GM19035 (cell line): ENCODE measurements around the gene MOB2.

Experiments
- ATAC-seq: cut with Tn5 transposase; IDR thresholded peaks from one replicate; pipeline ENCODE4 v1.9.1; 2021; ENCODE audit not compliant: unreplicated experiment

MOB2 gene

DNA sequence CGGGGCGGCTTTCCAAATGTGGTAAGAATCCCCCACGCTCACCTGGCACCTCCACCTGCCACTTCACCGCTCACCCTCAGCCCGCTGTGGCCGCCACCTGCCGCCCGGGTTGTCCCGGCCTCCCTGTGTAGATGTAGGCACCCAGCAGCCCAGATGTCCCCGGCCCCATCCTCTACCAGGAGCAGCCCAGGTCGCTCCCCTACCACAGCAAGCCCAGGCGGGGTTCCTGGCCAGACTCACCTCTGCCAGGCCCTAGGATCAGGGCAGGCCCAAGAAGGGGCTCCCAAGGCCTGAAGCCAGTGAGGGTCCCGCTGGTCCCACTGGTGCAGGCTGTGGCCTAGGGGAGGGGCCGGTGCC is 27.4 kb downstream of the MOB2 start:
- no peak for ATAC-seq

DNA sequence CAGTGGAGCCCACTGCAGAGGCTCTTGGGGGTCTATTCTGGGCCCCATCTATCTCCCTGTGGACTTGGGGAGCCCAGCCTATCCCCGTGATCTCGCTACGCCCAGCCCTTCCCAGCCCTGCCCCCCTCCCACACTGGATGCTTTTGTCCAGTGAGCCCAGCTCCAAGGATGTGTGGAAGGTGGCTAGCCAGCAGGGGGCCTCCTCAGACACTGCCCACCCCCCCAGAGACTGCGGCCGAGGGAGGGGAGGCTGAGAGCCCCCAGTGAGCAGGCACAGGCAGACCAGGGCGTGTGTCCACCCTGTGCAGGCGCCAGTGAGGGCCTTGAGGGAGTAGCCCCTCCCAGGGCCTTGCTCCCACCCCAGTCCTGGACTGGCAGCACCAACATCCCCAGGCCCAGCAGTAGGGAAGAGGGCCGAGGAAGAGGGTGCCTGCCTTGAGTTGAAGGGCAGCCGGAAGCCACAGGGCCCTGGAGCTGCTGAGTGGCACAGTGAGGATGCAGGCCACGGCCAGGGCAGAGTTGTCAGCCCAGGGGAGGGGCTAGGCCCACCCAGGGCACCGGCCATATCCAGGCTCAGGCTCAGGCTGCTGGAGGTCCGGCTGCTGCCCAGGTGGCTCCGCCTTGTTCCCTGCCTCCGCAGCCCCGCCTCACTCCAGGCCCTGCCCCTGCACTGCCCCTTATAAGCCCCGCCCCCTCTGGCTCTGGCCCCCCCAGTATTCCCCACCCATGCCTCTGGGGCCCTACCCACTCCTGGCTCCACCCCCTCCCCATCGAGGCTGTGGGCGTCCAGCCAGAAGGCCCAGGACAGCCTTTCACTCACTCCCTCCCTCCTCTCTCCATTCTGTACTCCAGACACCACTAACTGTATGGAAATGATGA is 28.0 kb downstream of the MOB2 start:
- ATAC-seq: no peak

DNA sequence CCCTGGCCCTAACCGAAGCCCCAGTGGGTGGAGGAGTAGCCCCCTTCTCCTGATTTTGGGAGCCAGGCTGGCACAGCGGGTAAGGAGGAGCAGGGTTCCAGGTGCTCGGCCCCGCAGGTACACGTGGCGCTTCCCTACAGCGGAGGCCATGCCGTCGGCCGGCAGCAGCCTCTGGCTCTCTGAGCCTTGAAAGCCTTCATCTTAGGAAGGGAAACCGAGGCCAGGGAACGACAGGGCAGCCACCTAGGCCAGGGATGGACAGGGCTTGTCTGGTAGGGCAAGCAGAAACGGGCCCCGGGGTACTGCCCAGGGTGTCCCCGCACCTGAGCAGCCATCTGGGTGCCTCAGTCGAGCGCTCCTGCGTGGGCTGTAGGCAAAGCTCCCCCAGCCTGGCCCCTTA is 28.7 kb downstream of the MOB2 start:
- ATAC-seq: no peak

DNA sequence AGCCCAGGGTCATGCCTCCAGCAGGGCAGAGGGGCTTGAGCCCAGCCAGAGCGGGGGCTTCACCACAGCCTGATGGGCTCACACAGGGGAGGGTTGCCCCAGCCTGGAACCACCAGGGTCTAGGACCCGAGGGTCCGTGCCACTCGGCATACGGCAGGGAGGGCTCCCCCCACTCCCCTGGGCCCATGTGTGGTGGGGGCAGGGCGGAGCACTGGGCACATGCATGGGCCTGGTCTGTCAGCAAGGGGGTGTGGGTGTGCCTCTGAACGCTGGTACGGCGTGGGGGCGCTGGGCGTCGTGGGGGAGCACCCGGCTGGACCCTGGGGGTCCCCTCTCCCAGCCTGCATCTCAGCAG is 29.3 kb downstream of the MOB2 start:
- no peak for ATAC-seq

DNA sequence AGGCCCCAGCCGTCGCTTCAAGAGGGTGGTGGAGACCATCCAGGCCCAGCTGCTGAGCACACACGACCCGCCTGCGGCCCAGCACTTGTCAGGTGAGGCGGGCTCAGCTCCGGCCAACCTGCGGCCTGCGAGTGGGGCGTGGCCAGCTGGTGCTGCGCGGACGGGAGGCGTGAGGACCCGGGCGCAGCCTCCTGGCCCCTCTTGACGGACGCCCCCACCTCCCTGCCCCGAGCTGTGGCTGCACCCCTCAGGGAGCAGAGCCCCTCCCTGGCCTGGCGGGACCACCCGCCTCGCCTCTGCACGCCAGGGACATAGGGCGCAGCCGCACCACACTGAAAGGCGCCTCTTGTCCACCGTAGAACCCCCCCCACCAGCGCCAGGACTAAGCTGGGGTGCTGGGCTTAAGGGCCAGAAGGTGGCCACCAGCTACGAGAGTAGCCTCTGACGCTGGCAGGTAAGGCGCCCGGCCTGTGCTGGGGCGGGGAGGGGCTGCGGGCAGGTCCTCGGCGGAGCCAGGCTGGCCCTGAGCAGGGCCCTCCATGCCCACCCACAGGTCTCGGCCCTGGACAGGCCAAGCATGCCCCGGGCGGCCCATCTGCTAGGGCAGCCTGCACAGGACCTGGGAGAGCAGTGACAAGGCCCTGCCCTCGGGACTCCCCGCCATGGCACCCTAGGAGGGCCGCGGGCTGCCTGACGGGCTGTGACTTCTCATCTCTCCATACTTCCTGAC is 29.8 kb downstream of the MOB2 start:
- no peak for ATAC-seq

DNA sequence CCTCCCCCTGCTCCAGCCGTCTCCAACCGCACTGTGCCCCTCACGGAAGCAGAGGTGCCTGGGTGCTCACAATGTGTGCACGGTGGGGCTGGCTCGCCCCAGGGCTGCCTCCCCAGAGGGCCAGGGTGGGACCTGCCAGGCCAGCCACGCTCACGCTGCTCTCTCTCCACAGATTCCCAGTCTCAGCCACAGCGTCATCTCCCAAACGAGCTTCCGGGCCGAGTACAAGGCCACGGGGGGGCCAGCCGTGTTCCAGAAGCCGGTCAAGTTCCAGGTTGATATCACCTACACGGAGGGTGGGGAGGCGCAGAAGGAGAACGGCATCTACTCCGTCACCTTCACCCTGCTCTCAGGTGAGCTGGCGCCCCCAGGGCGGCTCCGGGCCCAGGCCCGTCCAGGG is 30.4 kb downstream of the MOB2 start:
- no peak for ATAC-seq

DNA sequence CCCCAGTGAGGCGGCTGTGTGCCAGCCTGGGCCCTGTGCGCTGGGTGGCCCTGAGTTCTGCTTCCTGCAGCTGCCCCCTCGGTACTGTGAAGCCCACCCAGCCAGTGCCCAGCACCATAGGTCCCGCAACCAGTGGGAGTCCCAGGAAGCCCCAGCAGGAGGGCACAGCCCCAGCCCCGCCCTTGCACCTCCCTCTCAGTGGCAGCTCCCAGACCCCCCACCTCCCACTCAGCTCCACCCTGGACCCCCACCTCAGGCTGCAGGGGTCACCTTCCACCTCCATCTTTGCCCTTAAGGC is 30.9 kb downstream of the MOB2 start:
- ATAC-seq: no peak

DNA sequence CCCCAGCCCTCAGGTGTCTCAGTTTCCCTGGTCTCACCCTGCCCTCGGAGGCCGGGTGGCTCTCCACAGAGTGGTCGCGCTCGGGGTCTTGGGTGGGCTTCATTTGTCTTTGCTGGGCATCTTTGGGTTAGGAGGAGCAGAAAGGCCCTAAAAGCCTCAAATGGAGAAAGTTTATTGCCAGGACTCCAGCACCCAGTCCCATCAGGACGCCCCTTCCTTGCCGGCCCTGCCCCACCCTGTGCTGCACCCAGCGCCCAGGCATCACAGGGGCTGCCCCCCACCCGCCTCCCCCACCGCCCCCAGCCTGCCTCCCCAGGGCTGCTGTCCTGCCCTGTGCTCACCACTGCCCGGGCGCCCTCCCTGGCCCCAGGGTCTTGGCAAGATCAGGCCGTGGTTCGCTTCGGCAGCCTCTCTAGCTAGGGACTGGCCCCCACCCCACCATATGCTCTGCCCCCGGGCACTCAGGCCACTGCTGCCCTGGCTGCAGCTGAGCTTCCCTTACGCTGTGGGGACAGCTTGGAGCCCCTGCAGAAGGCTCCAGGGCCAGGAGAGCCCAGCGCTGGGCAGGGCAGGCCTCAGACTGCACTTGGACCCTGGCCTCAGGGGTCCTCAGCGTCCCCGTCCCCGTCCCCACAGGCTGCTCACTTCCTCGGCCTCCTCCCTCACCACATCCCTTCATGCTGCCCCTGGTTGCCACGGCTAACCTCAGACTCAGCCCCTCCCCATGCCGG is 31.4 kb downstream of the MOB2 start:
- no peak for ATAC-seq

DNA sequence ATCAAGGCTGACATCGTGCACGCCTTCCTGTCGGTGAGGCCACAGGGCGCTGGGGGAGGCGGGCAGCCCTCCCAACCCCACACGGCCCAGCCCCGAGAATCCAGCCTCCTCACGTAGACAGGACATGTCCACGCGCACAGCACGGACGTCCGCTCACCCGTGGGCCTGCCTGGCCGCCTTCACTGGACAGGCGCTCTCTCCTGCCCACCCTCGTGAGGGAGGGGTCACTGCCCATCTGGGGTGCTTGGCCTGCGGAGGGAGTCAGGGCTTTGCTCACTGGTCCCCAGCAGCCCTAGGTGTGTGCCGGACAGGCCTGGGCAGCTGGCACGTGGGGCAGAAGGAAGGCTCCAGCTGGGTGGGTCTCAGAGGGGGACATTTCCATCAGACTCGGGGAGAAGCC is 32.0 kb downstream of the MOB2 start:
- ATAC-seq: no peak

DNA sequence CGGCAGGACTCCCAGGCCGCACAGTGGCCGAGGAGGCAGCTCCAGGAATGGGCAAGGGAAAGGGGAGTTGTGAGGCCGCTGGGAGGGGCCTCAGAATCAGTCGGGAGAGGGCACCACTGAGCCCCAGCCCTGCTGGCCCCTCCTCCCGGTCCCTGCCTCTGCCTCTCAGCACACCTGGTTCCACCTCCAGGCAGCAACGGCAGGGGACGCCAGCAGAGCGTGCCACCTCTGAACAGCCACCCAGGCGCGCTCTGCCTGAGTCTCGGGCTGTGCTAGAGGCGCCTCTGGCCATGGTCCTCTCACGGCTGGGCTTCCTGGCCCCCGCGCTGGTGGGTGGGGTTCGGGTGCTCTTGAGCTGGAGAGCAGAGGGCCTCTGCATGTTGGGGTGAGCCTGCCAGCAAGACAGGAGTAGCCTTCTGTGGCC is 33.0 kb downstream of the MOB2 start:
- ATAC-seq: no peak

DNA sequence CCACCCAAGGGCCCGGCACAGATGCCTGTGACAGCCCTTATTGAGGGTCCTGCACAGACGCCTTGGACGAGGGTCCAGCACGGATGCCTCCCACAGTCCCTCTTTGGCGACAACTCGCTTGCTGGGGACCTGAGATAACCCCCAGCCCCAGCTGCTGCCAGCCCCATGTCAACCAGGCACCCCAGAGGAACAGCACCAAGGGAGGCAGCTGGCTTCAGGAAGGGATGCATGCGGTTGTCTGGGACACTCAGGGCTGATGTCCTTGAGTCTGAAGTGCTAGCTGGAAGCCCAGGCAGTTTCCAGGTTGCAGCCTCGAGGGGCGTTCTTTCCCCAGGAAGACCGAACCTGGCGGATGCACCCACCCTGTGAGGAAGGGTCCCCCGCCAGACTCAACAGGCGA is 33.8 kb downstream of the MOB2 start:
- no peak for ATAC-seq

DNA sequence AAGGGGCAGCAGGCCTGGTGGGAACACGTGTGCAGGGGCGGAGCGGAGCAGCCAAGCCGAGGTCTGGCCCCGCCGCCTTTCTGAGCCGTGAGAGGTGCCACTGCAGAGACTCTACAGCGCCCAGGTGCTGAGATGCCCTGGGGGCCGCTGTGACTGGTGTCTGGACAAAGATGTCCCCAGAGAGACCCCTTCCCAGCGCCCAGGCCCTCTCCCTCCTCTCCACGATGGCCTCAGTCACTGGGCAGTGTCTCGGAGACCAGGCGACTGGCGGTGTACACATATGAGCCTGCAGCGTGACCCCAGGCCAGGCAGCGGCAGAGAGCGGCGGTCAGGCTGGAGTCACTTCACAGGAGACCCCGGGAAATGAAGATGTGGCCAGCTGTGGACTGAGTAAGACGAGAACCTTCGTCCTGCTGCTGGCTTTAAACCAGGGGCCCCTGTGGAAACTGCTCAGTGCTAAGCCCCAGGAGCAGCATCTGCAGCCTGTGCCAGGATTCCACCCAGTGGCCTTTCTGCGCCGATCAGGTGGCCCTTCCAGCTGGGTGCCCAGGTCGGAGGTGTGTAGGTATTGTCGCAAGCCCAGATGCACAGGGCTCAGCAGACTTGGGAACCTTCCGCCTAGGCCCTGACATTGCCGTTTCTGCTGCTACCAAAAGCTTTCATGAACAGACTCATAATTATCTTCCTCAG is 34.7 kb downstream of the MOB2 start:
- ATAC-seq: no peak

DNA sequence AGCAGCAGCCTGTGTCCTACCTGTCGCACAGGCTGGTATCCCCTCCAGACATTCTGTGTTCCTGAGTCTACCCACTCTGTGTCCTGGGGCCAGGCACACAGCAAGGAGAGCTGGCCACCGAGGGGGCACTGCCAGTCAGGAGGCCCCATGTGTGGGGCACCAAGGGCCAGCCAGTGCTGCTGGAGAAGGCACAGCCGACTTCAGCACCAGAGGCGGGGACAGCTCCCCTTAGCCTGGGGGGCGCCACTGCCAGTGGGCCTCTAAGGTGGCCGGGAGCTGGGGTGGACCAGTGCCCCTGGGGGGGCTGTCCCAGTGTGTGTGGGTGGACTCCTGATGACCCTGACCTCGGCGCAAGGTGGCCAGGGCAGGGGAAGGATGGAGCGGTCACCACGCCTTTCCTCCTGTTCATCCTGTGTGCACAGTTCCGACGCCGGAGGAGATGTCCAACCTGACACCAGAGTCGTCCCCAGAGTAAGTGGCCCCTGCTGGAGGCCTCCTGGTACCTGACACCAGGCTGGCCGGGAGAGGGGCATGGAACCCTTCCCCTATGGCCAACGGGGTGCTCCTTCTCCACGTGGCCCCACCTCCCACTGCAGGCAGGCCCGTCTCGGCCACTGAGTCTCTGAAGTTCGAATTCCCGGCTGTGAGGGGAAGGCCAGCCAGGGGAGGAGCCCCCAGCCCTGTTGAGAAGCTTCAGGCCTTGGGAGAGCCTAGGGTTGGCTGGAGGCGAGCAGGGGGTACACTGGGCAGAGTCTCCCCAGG is 35.4 kb downstream of the MOB2 start:
- ATAC-seq: no peak

DNA sequence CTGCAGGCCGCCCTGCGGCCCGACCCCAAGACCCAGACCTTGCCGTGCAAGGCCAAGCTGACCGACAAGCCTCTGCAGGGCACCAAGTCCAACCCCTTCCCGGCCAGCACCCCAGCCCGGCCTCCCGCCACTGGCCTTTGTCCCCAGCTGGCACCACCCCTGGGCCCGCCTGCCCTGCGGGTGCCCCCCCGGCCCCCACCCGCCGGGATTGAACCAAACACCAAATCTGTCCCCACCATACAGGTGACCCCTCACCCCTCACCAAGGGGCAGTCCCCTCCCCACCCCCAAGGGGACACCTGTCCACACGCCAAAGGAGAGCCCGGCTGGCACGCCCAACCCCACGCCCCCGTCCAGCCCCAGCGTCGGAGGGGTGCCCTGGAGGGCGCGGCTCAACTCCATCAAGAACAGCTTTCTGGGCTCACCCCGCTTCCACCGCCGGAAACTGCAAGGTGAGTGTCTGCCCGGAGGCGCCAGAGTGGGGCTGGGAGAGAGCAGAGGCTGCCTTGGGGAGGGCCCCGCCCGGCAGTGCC is 36.2 kb downstream of the MOB2 start:
- ATAC-seq: no peak

DNA sequence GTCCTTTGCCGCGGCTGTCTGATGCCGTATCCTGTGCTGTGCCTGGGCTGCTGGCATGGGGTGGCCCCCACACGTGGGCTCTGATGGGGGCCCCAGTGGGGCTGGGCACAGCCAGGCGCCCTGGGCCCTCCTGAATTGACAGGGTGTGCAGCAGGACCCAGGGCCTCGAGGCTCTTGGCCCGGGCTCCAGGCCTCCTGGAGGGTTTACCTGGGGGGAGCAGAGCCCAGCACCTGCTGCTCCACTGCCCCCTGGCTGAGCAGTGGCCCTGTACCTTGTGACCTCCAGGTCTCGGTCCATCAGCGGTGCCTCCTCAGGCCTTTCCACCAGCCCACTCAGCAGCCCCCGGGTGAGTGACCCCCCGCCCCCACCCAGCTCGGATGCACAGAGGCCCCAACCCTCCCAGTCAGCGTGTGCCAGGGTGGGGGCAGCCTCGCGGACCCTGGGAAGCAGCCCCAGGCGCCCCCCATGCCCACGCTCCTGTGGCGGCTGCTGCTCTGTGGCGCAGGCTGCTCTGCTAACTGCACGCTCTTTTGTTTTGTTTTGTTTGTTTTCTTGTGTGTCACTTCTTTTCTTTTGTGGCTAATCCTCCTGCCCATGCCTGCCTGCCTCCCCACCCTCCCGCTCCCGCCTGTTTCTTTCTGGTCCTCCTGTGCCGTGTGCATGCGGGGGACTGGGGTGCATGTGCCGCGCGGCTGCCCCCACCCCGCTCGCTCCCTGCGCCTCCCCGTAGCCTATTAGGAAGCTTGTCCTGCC is 36.9 kb downstream of the MOB2 start:
- no peak for ATAC-seq

DNA sequence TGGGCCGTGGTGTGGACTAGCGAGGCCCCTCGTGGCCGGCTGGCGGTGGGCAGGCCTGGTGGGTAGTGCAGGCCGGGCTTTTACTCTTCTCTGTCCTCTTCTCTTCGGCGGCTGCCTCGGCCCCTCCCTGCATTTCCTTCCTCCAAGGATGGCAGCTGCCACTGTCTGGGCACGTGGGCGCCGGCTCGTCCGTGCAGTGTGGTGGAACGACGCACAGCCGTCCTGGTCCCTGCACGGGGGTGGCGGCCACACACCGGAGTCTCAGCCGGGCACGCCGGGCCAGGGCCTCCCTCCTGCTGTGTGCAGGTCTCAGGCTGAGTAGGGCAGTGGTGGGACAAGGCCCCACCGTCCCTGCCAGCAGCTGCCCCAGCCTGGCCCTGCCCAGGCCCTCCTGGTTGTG is 37.7 kb downstream of the MOB2 start:
- no peak for ATAC-seq

DNA sequence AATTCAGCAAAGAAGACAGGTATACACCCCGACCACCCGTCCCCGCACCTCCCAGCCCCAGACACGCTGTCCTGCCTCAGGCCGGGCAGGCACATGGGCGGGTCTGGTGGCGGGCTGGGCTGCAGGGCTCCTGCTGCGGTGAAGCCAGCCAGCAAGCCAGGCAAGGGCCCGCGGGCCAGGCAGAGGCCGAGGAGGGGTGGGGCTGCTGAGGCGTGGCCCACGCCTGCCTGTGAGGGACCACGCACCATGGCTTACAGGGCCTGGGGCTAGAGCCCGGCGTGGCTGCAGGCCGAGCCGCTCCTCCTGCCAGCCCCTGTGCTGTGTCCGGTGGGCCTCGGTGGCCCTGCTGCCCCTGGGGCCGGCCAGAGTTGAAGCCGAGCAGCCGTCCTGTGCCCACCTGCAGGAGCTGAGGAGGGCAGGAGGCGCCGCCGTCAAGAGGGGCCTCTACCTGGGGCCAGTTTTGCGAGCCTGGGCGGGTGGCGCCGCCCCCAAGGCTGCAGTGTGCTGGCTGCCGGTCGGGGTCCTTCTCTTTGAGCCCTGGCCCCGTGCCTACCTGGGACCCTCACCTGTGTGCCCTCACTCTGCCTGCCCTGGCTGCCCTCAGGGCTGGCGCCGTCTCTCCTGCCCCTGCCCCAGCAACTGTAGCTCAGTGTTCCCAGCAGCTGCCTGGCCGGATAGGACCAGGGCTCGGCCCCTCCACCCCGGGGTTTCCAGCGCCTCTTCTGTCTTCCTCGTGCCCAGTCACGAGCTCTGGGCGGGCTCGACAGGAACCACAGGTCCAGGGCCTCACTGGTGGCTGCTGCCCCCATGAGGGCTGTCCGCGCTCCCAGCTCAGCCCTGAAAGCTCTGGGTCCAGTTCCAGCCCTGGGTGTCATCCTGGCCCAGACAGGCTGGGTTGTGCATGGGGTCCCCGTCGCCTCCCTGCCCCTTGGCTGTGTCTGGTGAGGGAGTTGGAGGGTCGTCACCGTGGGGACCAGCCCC is 38.4 kb downstream of the MOB2 start:
- no peak for ATAC-seq

DNA sequence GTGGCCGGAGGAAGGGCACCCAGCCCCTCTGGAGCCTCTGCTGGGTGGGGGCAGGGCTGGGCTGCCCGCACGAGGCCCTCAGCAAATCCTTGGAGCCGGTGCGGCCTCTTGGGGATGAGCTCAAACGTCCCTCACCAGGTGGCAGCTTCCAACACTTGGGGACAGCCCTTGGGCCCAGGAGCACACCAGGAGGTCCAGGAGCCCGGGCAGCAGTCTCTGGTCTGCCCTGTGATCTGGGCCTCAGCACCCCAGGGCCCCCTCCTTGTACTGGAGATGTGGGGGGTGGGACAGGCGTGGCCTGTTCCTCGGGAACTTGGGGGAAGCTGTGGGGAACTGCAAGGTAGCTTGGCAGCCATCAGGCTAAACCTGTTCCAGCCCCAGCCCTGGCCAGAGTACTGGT is 40.0 kb downstream of the MOB2 start:
- ATAC-seq: no peak
